Cardiac muscle cell (in vitro differentiated cells and primary cell): Measurements from ENCODE around the gene RHOJ. TPM values are rescaled to one million over a fixed set of nuclear protein-coding genes. Genes with fewer than 3 reads are reported as not detected.

ENCODE experiments used
- DNase-seq, 2 donors: peaks; one replicate each; pipeline versions ENCODE4 v3.0.0 to v3.0.0-alpha.2; 2010 to 2017; ENCODE audit warnings: low read depth in 1 of 2, low spot score in 1 of 2
- H3K27ac ChIP-seq: fragments of 200-600 bp; sonication (generic); 2 replicates; pipeline ENCODE4 v1.5.1; 2016
- H3K27me3 ChIP-seq: fragments of 200-600 bp; sonication (generic); 2 replicates; pipeline ENCODE4 v1.6.0; 2016; ENCODE audit warnings: control low read depth
- H3K36me3 ChIP-seq: fragments of 200-600 bp; sonication (generic); 2 replicates; pipeline ENCODE4 v1.5.1; 2016; ENCODE audit warnings: control low read depth
- H3K4me1 ChIP-seq: fragments of 200-600 bp; sonication (generic); 2 replicates; pipeline ENCODE4 v1.8.1; 2017; ENCODE audit warnings: low read depth, mild to moderate bottlenecking, mixed run types
- H3K4me3 ChIP-seq: fragments of 200-600 bp; sonication (generic); 2 replicates; pipeline ENCODE4 v1.5.1; 2016; ENCODE audit warnings: mild to moderate bottlenecking
- H3K9me3 ChIP-seq: fragments of 200-600 bp; sonication (generic); 2 replicates; pipeline ENCODE4 v1.5.1; 2017; ENCODE audit warnings: low read depth, mild to moderate bottlenecking, control low read depth
- polyA plus RNA-seq: library from polyadenylated mRNA; unstranded; fragments of >200 nt; fragmentation: Nextera tagmentation; extraction: Ambion mirVana; gene quantifications from 2 replicates; pipeline ENCODE4 v1.2.1, GENCODE V29; 2016
- total RNA-seq: library from RNA; depleted of rRNA; stranded (reverse); fragments of >200 nt; gene quantifications from 2 replicates; pipeline ENCODE4 v1.2.3, GENCODE V29; 2016
- TF ChIP-seq, protein P1 (sequence below): IDR thresholded peaks from 2 replicates; pipeline ENCODE4 v1.5.1; 2012; ENCODE audit warnings: low read depth, mild to moderate bottlenecking, low read length

Gene RHOJ
- total and polyA plus RNA-seq, 2 experiments from 2014 or later = 0.18 TPM; not detected in 1

DNA sequence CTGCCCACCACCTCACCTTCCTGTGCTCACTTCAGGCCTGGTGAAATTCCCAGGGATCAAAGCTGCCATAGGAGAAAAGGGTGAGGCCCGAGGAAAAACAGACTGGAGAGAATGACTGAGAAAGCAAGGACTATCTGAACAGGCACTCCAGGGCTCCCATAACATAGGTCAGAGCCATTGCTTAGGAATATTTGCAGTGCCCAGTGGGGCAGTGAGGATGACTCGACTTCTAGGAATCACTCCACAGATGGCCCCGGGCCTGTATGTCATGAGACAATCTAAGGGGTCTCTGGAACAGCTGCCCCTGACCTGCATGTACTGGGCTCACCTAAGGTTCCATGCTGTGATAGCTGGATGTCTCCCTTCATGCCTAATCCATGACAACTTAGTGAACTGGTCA lies 62.9 kb downstream of the RHOJ start:
- Histone ChIP-seq H3K9me3 (no peaks in the 10 kb centered on the region), H3K4me3 (no peak overlapping the region), H3K27ac (no peak overlapping the region), H3K27me3 (no peaks in the 10 kb centered on the region), H3K36me3 (no peaks in the 10 kb centered on the region), H3K4me1 (peaks cover 9% of the 10 kb centered on the region)
- no peak for DNase-seq
- TF ChIP-seq, protein P1, sequence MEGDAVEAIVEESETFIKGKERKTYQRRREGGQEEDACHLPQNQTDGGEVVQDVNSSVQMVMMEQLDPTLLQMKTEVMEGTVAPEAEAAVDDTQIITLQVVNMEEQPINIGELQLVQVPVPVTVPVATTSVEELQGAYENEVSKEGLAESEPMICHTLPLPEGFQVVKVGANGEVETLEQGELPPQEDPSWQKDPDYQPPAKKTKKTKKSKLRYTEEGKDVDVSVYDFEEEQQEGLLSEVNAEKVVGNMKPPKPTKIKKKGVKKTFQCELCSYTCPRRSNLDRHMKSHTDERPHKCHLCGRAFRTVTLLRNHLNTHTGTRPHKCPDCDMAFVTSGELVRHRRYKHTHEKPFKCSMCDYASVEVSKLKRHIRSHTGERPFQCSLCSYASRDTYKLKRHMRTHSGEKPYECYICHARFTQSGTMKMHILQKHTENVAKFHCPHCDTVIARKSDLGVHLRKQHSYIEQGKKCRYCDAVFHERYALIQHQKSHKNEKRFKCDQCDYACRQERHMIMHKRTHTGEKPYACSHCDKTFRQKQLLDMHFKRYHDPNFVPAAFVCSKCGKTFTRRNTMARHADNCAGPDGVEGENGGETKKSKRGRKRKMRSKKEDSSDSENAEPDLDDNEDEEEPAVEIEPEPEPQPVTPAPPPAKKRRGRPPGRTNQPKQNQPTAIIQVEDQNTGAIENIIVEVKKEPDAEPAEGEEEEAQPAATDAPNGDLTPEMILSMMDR = no peak

DNA sequence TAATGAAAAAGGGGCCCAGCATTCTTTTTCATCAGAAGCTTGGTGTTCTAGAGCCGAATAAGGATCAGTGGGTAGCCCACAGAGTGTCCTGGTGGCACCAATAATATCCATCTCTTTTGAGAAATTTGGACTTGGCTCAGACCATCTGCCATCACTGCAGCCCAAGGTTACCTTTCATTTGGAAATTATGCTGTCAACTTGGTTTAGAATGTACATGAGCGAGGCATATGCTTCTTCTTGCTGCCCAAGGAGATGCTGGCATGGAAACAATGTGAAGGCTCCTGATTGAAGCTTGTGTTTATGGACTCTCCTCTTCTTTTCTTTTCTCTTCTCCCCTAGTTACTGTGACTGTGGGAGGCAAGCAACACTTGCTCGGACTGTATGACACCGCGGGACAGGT lies 64.5 kb downstream of the RHOJ start:
- no peak overlapping the region for H3K4me3 ChIP-seq
- no peak for DNase-seq
- H3K36me3 ChIP-seq = no peaks in the 10 kb centered on the region
- TF ChIP-seq, protein P1 = no peak
- no peak overlapping the region for H3K27ac ChIP-seq
- H3K4me1 ChIP-seq = peaks cover 5% of the 10 kb centered on the region
- H3K9me3 ChIP-seq = no peaks in the 10 kb centered on the region
- H3K27me3 ChIP-seq = no peaks in the 10 kb centered on the region

DNA sequence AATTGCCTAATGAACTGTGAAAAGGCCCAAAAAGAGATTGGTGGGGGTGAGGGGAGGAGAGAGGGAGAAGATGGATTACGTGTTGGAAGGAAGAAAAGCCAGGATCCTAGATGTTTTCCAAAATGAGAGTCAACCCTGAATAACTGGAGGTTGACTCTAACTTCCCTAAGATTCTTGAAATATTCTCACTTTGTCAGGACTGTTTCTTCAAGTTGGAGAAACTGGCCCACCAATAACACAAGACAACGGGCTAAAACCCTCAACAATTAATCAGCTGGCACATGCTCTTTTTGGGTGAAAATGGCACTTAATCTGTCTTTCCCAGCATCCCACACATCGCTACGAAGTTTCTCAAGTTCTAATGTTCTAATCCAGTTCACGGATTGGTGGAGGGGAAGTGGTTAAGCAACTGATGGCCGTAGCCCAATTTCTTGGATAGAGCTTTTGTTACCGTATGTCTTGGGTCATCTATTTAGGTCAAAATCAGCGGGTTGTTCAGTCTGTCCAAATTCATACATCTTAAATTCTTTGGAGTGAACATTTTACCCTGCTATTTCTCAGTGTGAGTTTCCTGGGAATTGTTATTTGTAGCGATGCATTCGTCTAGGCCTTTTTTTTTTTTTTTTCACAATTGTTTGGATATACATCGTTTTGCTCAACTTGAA lies 65.5 kb downstream of the RHOJ start:
- Histone ChIP-seq H3K27ac (no peak overlapping the region), H3K4me3 (no peak overlapping the region), H3K27me3 (no peaks in the 10 kb centered on the region), H3K36me3 (no peaks in the 10 kb centered on the region), H3K4me1 (peaks cover 5% of the 10 kb centered on the region), H3K9me3 (no peaks in the 10 kb centered on the region)
- TF ChIP-seq, protein P1 = no peak
- DNase-seq = no peak

DNA sequence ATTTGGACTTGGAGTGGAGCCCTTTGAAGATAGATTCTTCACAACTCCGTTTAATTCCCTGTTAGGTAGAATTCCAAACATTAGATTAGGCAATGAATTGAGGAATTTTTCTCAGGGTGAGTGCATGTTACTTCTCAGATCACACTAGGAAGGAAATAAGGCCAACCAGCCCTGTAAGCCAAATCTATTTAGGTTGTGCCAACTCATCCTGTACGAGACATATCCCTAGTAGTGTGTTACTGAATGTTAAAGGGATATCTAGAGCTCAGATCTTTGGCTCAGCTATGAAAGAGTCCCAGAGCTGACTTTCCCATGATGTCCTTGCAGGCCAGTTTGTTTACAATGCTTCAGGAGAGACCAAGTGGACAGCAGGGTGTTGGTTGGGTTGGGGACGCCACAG lies 68.9 kb downstream of the RHOJ start:
- TF ChIP-seq, protein P1 = no peak
- Histone ChIP-seq H3K9me3 (no peaks in the 10 kb centered on the region), H3K4me3 (no peak overlapping the region), H3K27me3 (no peaks in the 10 kb centered on the region), H3K27ac (no peak overlapping the region), H3K36me3 (no peaks in the 10 kb centered on the region), H3K4me1 (no peaks in the 10 kb centered on the region)
- DNase-seq = no peak

DNA sequence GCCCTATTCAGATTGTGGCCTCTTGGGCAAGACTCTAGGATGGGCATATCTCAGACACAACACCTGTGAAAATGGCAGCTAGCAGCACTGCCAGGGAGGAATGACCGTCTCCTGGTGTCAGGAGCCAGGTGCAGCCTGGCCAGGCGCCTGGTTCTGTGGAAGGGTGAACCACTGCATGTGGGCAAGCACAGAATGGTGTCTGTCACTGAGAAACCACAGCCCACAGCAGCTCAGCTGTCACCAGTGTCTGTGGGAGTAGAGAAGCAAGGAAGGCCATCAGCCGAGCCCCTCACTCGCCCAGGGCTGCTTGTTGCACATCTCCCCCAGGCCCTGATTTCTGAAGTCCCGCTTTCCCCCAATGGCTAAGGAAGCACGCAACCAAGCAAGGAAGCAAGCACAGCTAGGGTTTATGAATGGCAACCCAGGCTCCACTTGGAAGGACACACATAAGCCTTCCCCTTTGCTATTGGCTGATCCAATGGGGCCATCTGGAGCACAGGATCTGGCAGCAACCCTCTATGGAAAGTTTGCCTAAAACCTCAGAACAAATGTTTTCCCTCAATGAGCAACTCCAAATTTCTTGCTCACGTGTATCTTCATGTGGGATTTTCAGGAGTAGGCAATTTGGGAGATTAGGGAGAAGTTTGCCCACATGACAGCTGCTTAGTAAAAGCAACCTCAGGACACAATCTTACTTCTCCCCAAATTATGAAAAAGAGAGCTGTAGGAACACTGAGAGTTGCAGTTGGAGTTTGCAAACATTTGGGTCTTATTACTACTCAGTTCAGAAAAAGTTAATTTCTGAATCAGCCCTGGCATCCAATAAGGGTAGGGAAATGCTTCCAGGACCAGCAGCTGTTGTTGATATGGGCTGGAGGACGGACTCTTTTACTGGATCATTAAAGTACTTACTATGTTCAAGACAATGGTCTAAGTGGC lies 69.7 kb downstream of the RHOJ start:
- Histone ChIP-seq H3K4me3 (no peak overlapping the region), H3K27ac (no peak overlapping the region)

More for the DNA sequence above, 69.7 kb downstream of the RHOJ start:
- Histone ChIP-seq H3K4me1 (no peaks in the 10 kb centered on the region), H3K9me3 (no peaks in the 10 kb centered on the region), H3K27me3 (no peaks in the 10 kb centered on the region), H3K36me3 (no peaks in the 10 kb centered on the region)
- TF ChIP-seq, protein P1 = no peak
- DNase-seq = peak in 1 of 2 donors; percentile 40
